Heart left ventricle (tissue), 16 donors: ENCODE measurements around the gene TSKU. TPM values are rescaled to one million over a fixed set of nuclear protein-coding genes. Genes with fewer than 3 reads are reported as not detected.

Source experiments
- ATAC-seq, 4 donors: fragments of 200-7000 bp; cut with Tn5 transposase; one replicate each; pipeline ENCODE4 v1.9.1; 2020 to 2022; ENCODE audit warnings: moderate library complexity in 4 of 4, mild to moderate bottlenecking in 3 of 4, moderate number of reproducible peaks in 1 of 4
- DNase-seq, 5 donors: peaks; one replicate each; pipeline ENCODE4 v3.0.0-alpha.2; 2020
- H3K27ac ChIP-seq, 12 donors: fragments of 200-600 bp; sonication (generic) in 4 of 12; one replicate each; pipeline versions ENCODE4 v1.5.0 to v1.8.0; 2016 to 2022; ENCODE audit warnings: mild to moderate bottlenecking in 2 of 12
- H3K27me3 ChIP-seq, 9 donors: fragments of 200-600 bp; sonication (generic) in 2 of 9; one replicate each; pipeline versions ENCODE4 v1.5.1 to v1.8.0; 2016 to 2022; ENCODE audit warnings: mild to moderate bottlenecking in 3 of 9
- H3K36me3 ChIP-seq, 9 donors: fragments of 200-600 bp; sonication (generic) in 2 of 9; one replicate each; pipeline versions ENCODE4 v1.5.0 to v1.8.0; 2018 to 2022; ENCODE audit warnings: mild to moderate bottlenecking in 2 of 9
- H3K4me1 ChIP-seq, 12 donors: fragments of 200-600 bp; sonication (generic) in 4 of 12; one replicate each; pipeline versions ENCODE4 v1.5.0 to v1.8.0; 2016 to 2022; ENCODE audit warnings: mild to moderate bottlenecking in 3 of 12
- H3K4me3 ChIP-seq, 12 donors: fragments of 200-600 bp; sonication (generic) in 4 of 12; one replicate each; pipeline versions ENCODE4 v1.5.0 to v1.8.0; 2017 to 2022; ENCODE audit warnings: mild to moderate bottlenecking in 9 of 12, moderate library complexity in 4 of 12
- H3K9me3 ChIP-seq, 12 donors: fragments of 200-600 bp; sonication (generic) in 4 of 12; one replicate each; pipeline versions ENCODE4 v1.5.0 to v1.8.0; 2016 to 2022; ENCODE audit warnings: mild to moderate bottlenecking in 1 of 12
- POLR2A ChIP-seq, 2 donors: fragments of 450-650 bp; IDR thresholded peaks; one replicate each; pipeline ENCODE4 v1.6.1; 2017; ENCODE audit warnings: antibody characterized with exemption in 2 of 2, mild to moderate bottlenecking in 2 of 2, moderate library complexity in 2 of 2
- WGBS, 4 donors: extraction: QIAGEN DNeasy Blood & Tissue Kit in 2 of 4; methylation state at CpG; one replicate each; pipeline versions ENCODE4 v1.1.5 to v1.1.7; 2013 to 2018; 5-methylcytosine and 5-hydroxymethylcytosine counted together
- intact Hi-C, 10 donors: fragments of 100-400 bp; cut with DNase I; formaldehyde crosslinking; loops; one replicate each; pipeline versions ENCODE4 v1.11.1 to v1.14.2; 2022
- polyA plus RNA-seq, 2 donors: library from polyadenylated mRNA; stranded (reverse); fragments of 200-250 nt; gene quantifications; one replicate each; pipeline ENCODE4 v1.2.3, GENCODE V29; 2013
- total RNA-seq, 9 donors: library from RNA; depleted of rRNA in 2 of 9; stranded (reverse); fragments of >200 nt in 2 of 9; fragmentation: NEBNext Ultra II Directional in 3 of 9; extraction: Animal tissue kit (Norgen Biotek cat#: 25700) in 3 of 9; gene quantifications; one replicate each; pipeline versions ENCODE4 v1.1.0 to v1.2.4, GENCODE V29; 2016 to 2023
- TF ChIP-seq, protein P1 (sequence below), 12 donors: fragments of 200-600 bp; sonication (generic) in 4 of 12; IDR thresholded peaks; one replicate each; pipeline versions ENCODE4 v1.5.0 to v1.8.0; 2018 to 2022; ENCODE audit warnings: antibody characterized with exemption in 12 of 12, mild to moderate bottlenecking in 5 of 12
- donor health status: ischemic (EF 13 %, LVEDD 7.1; RV severe dilation, severe dysfunction).
- donor health status: healthy with polysubstance abuse.
- donor health status: DM: no; HTN: yes; CAD: no.
- donor health status: DM: no; HTN: no; CAD: no.
- donor health status: ischemic (EF 25% LVEDD 6.9; RV normal size, moderate dysfunction).
- donor health status: ischemic (EF 25% LVEDD 5.7; RV mildly dilated, moderate dysfunction).
- donor health status: healthy.
- donor health status: DM: yes; HTN: yes; CAD: no.
- donor health status: ischemic (EF 35%, LVEDD 5.7; RV mildly dilated, moderate dysfunction).
- donor health status: nonischemic (EF 11% LVEDD 7.7; RV severe dilation, severe dysfunction).
- donor health status: DM: yes; HTN: yes; CAD: no.
- donor health status: PGD.
- donor health status: ischemic (EF 29% LVEDD 5.4; RV normal size, mild dysfunction).
- donor health status: nonischemic (EF 23%, LVEDD 6.1; RV moderate dilation, normal function).

The TSKU gene
- total and polyA plus RNA-seq, 11 donors: 4.5 to 39.8 (median 11.2) TPM

DNA sequence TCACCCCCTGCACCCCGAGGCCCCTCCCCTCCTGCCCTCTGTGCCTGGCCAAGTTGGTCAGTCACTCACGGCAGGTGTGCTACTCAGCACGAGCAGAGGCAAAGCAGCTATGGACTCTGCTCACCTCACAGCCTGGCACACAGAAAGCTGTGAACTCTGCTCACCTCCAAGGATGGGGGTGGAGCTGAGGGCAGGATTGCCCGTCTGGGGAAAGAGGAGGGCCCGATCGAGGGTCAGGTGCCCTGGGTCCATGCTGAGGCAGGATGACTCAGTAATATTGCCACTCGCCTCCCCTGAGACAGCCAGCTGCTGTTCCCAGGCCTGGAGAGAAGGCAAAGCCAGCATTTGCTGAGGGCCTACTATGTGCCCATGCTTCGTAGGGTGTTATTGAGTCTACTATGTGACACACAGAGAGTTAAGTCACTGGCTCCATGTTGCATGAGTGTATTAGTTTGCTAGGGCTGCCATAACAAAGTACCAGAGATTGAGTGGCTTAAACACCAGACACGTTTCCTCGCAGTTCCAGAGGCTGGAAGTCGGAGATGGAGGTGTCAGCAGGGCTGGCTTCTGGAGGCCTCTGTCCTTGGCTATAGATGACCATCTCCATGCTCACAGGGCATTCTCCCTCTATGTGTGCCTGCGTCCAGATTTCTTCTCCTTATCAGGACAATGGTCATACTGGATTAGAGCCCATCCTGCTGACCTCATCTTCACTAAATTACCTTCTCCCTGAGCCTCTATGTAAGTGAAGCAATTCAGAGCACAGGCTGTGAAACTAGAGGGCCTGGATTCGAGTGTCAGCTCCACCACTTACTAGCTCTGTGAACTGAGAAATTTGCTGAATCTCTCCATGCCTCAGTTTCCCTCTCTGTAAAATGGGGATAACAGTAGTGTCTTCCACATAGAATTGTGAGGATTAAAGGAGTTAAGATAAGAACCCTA, 13.2 kb upstream of the TSKU start:
- H3K4me3 ChIP-seq: no peak overlapping the region
- DNase-seq (peak in 1 of 5 donors; percentile 35), ATAC-seq (no peak)
- no peaks in the 10 kb centered on the region for H3K36me3 ChIP-seq
- H3K4me1 ChIP-seq: peaks cover 8 to 93% (median 70%) of the 10 kb centered on the region in 12 donors
- 87 to 92% (median 89%) methylated on average over 11 to 13 of the region's 13 CpGs for WGBS, 4 donors
- peak overlapping the region in 6 of 12 donors; percentile 3 to 61 (median 38) for H3K27ac ChIP-seq
- no peaks in the 10 kb centered on the region for H3K27me3 ChIP-seq
- intact Hi-C loops: no loop called here
- TF ChIP-seq, protein P1, sequence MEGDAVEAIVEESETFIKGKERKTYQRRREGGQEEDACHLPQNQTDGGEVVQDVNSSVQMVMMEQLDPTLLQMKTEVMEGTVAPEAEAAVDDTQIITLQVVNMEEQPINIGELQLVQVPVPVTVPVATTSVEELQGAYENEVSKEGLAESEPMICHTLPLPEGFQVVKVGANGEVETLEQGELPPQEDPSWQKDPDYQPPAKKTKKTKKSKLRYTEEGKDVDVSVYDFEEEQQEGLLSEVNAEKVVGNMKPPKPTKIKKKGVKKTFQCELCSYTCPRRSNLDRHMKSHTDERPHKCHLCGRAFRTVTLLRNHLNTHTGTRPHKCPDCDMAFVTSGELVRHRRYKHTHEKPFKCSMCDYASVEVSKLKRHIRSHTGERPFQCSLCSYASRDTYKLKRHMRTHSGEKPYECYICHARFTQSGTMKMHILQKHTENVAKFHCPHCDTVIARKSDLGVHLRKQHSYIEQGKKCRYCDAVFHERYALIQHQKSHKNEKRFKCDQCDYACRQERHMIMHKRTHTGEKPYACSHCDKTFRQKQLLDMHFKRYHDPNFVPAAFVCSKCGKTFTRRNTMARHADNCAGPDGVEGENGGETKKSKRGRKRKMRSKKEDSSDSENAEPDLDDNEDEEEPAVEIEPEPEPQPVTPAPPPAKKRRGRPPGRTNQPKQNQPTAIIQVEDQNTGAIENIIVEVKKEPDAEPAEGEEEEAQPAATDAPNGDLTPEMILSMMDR (IDR thresholded peaks at IDR 0.05): no peak
- no peak for TF ChIP-seq POLR2A (IDR thresholded peaks at IDR 0.05)
- H3K9me3 ChIP-seq: no peaks in the 10 kb centered on the region

DNA sequence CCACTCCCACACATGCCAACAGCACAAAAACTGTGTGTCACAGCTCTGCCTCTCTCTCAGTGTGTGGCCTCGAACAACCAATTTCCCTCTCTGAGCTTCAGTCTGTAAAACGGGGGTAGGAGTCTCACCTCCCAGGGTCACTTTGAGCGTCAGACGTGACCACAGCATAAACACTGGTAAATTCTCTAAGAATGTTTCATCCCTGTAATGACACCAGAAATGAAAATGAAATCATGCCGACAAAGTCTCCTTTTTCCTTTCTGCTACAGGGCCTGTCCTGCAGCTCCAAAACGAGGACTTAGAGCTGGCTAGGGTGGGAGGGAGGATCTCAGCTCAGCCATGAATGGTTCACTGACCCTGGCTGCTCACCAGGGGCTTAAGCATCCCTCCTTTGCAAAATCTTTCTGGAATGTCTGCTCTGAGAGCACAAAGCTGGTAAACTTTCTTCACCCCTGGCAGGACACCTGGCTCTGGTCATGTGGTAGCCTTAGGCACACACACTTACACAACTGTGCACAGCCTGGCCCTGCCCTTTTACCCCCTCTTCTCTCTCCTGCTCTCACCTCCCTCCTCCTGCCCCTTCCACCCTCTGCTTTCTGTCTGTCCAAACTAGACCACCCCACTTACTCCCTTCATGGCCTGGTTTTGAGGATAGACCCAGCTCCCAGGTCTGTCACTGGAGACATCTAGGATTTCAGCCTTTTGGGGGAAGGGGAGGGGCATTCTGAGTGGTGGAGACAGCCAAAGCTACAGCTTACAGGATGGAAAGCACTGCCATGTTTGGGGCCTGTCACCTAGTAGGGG, 12.3 kb upstream of the TSKU start:
- Histone ChIP-seq H3K36me3 (no peaks in the 10 kb centered on the region), H3K27ac (peak overlapping the region in 9 of 12 donors; percentile 3 to 72 (median 30)), H3K27me3 (no peaks in the 10 kb centered on the region), H3K9me3 (peaks cover 0 to 8% (median under 1%) of the 10 kb centered on the region in 12 donors), H3K4me3 (no peak overlapping the region), H3K4me1 (peaks cover 8 to 86% (median 66%) of the 10 kb centered on the region in 12 donors)
- WGBS, 4 donors: 68 to 83% (median 72%) methylated on average over 6 of the region's 6 CpGs
- DNase-seq (peak in 1 of 5 donors; percentile 63), ATAC-seq (peak in 2 of 4 donors; percentile 18 to 35)
- intact Hi-C loops: no loop called here
- no peak for TF ChIP-seq POLR2A (IDR thresholded peaks at IDR 0.05)
- TF ChIP-seq, protein P1 (IDR thresholded peaks at IDR 0.05): no peak

DNA sequence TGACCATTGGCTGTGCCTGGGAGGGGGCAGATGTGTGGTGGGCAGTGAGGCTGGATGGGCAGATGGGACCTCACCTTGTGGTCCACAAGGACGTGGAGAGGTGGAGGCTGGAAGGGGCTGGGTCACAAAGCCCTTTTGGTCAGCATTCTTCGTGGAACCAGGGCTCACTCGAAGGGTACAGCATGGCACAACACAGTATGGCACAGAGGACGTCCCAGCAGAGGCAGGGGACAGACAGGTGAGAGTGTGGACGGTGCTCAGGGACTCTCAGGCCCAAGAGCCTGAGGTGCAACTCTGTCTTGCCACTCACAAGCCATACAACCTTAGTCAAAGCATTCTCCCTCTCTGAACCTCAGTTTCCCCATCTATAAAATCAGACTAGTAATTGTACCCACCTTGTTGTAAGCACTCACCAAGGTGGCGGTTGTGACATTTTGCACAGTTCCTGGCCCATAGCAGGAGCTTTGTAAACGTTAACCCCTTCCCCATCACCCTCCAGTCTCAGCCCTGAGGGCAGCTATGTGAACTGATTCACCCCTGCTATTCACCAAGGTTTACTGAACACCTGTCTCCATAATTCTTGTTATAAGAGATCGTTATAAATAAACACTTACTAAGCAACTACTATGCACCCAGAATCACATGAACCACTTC, 11.6 kb upstream of the TSKU start:
- Histone ChIP-seq H3K36me3 (no peaks in the 10 kb centered on the region), H3K27me3 (no peaks in the 10 kb centered on the region), H3K4me1 (peaks cover 8 to 78% (median 58%) of the 10 kb centered on the region in 12 donors), H3K4me3 (no peak overlapping the region), H3K9me3 (peaks cover 0 to 16% (median 6%) of the 10 kb centered on the region in 12 donors), H3K27ac (peak overlapping the region in 7 of 12 donors; percentile 3 to 72 (median 46))
- DNase-seq: no peak
- ATAC-seq: no peak
- TF ChIP-seq, protein P1 (IDR thresholded peaks at IDR 0.05): no peak
- no peak for TF ChIP-seq POLR2A (IDR thresholded peaks at IDR 0.05)
- 85 to 91% (median 87%) methylated on average over 8 of the region's 8 CpGs for WGBS, 4 donors
- intact Hi-C loops: no loop called here
